Subcutaneous adipose tissue (tissue), 4 donors: ENCODE results near the gene TMEM255A. TPM values are rescaled to one million over a fixed set of nuclear protein-coding genes. Genes with fewer than 3 reads are reported as not detected.

ENCODE experiments used
- CTCF ChIP-seq: fragments of 450-650 bp; IDR thresholded peaks from one replicate; pipeline ENCODE4 v1.5.1; 2016; ENCODE audit warnings: low read depth, mild to moderate bottlenecking, control low read depth, antibody characterized with exemption, moderate library complexity
- total RNA-seq, 4 donors: library from RNA; depleted of rRNA; stranded (reverse); fragments of >200 nt; gene quantifications; one replicate each; pipeline ENCODE4 v1.1.0, GENCODE V29; 2016

TMEM255A gene
- 1 to 10 TPM in 2 of 4 donors, under 1 TPM in 1, not detected in 1; 0.88 to 4.1 (median 2.9) TPM for total RNA-seq

GRCh38 chrX:120310861-120311726, at the start of gene TMEM255A:
Gene TMEM255A, minus strand, starts transcription at chrX:120311461. Its CDS starts 152 bp downstream, at chrX:120311309.
- TF ChIP-seq CTCF, result no peak

GRCh38 chrX:120358737-120359456, 47.6 kb upstream of the TMEM255A start:
- no peak for TF ChIP-seq CTCF

GRCh38 chrX:120357186-120357585, 45.9 kb upstream of the TMEM255A start:
- no peak for TF ChIP-seq CTCF

GRCh38 chrX:120356084-120356483, 44.8 kb upstream of the TMEM255A start:
- no peak for TF ChIP-seq CTCF

GRCh38 chrX:120350450-120351138, 39.3 kb upstream of the TMEM255A start:
- TF ChIP-seq CTCF, result no peak

GRCh38 chrX:120336899-120337298, 25.6 kb upstream of the TMEM255A start:
- TF ChIP-seq CTCF, result no peak

GRCh38 chrX:120335289-120335688, 24.0 kb upstream of the TMEM255A start:
- no peak for TF ChIP-seq CTCF
